A673 (cell line): ENCODE results near the gene ARMC6. TPM values are rescaled to one million over a fixed set of nuclear protein-coding genes. Genes with fewer than 3 reads are reported as not detected.
A peak's percentile ranks its signal among the peaks of the same experiment; 100 is the strongest.

Experiments
- BruUV-seq: library from RNA; stranded (reverse); fragments of 400-500 nt; replicated peaks from 2 replicates; lab custom pipeline; 2021; lab: Mats Ljungman, UMichigan
- CTCF ChIA-PET: fragments of 300-600 bp; sonication (Branson Sonifier 250); formaldehyde crosslinking; loops from one replicate; lab custom pipeline; 2022; ENCODE audit warnings: antibody characterized with exemption; lab: Charles Lee
- POLR2A ChIA-PET: fragments of 300-600 bp; sonication (Branson Sonifier 250); formaldehyde crosslinking; loops from one replicate; lab custom pipeline; 2022; ENCODE audit warnings: antibody characterized with exemption; ENCODE audit not compliant: low non-redundant PET; lab: Charles Lee
- DNase-seq: peaks from one replicate; pipeline ENCODE4 v3.0.0-alpha.2; 2015; ENCODE audit warnings: low spot score
- H3K27ac ChIP-seq: fragments of 200-600 bp; sonication (generic); 2 replicates; pipeline ENCODE4 v1.5.1; 2016; ENCODE audit warnings: mixed run types, low read depth, mild to moderate bottlenecking, mixed read lengths, antibody characterized with exemption, low read length; ENCODE audit not compliant: poor library complexity, severe bottlenecking
- H3K27me3 ChIP-seq: fragments of 200-600 bp; sonication (generic); replicated peaks from 2 replicates; pipeline ENCODE4 v1.6.1; 2017; ENCODE audit warnings: mixed run types, low read depth, mild to moderate bottlenecking, mixed read lengths, antibody characterized with exemption, low read length; ENCODE audit not compliant: insufficient read depth, poor library complexity
- H3K36me3 ChIP-seq: fragments of 200-600 bp; sonication (generic); 2 replicates; pipeline ENCODE4 v1.6.1; 2016; ENCODE audit warnings: mixed run types, mild to moderate bottlenecking, mixed read lengths, antibody characterized with exemption, low read length; ENCODE audit not compliant: insufficient read depth, poor library complexity, severe bottlenecking
- H3K4me1 ChIP-seq: fragments of 200-600 bp; sonication (generic); 2 replicates; pipeline ENCODE4 v1.6.1; 2017; ENCODE audit warnings: mixed run types, mild to moderate bottlenecking, mixed read lengths, antibody characterized with exemption, low read length; ENCODE audit not compliant: insufficient read depth, poor library complexity, severe bottlenecking
- H3K4me3 ChIP-seq: fragments of 200-600 bp; sonication (generic); 2 replicates; pipeline ENCODE4 v1.5.1; 2016; ENCODE audit warnings: low read depth, mixed run types, mild to moderate bottlenecking, mixed read lengths, low read length; ENCODE audit not compliant: poor library complexity, severe bottlenecking
- H3K9me3 ChIP-seq: fragments of 200-600 bp; sonication (generic); 2 replicates; pipeline ENCODE4 v1.6.1; 2016; ENCODE audit warnings: mixed run types, low read depth, mild to moderate bottlenecking, mixed read lengths, antibody characterized with exemption, low read length; ENCODE audit not compliant: poor library complexity, severe bottlenecking
- CTCF ChIP-seq: fragments of 300-800, 200-600 bp; sonication (generic); conservative IDR thresholded peaks from 2 replicates; pipeline ENCODE4 v1.5.1; 2017; ENCODE audit warnings: low read depth, mild to moderate bottlenecking, antibody characterized with exemption, low read length, moderate library complexity, mixed read lengths
- EZH2 ChIP-seq: fragments of 200-600 bp; sonication (generic); IDR thresholded peaks from 2 replicates; pipeline ENCODE4 v1.6.1; 2017; ENCODE audit warnings: borderline replicate concordance, low read depth, mild to moderate bottlenecking, mixed read lengths, antibody characterized with exemption, low read length; ENCODE audit not compliant: poor library complexity, severe bottlenecking
- intact Hi-C: fragments of 100-400 bp; cut with micrococcal nuclease; formaldehyde crosslinking; loops from one replicate; pipeline ENCODE4 v1.10.0; 2022; ENCODE audit not compliant: unreplicated experiment
- total RNA-seq: library from RNA; stranded (reverse); gene quantifications from 2 replicates; pipeline ENCODE4 v1.2.3, GENCODE V29; 2021

Gene ARMC6
- total RNA-seq, 1 experiment from 2014 or later: 62.7 TPM

GRCh38 chr19:18999896-19000620 is 33.3 kb upstream of the ARMC6 start:
- BruUV-seq: no TSS peak
- H3K27me3 ChIP-seq: no peaks in the 10 kb centered on the region
- no peak overlapping the region for H3K27ac ChIP-seq
- ChIA-PET POLR2A (no interaction called here), CTCF (interaction anchor here (0.6 kb wide), 1 partner anchor 39 kb away, joined by 4 read pairs; no protein-coding TSS in a partner anchor)
- intact Hi-C loops: loop anchor here (5.0 kb wide), 1 partner anchor 137 kb away; the partner anchor contains the start of gene TMEM161A
- H3K36me3 ChIP-seq: peaks cover 62% of the 10 kb centered on the region
- H3K4me1 ChIP-seq: peaks cover 10% of the 10 kb centered on the region
- DNase-seq: no peak
- H3K9me3 ChIP-seq: no peaks in the 10 kb centered on the region
- TF ChIP-seq EZH2 (no peak), CTCF (peak; percentile 32; the same call in 1 of the 2 replicates)
- no peak overlapping the region for H3K4me3 ChIP-seq

GRCh38 chr19:19004144-19004543 is 29.3 kb upstream of the ARMC6 start:
- ChIA-PET POLR2A (no interaction called here), CTCF (no interaction called here)
- H3K9me3 ChIP-seq: no peaks in the 10 kb centered on the region
- no peaks in the 10 kb centered on the region for H3K27me3 ChIP-seq
- intact Hi-C loops: no loop called here
- TF ChIP-seq EZH2 (no peak), CTCF (no peak)
- no peaks in the 10 kb centered on the region for H3K4me1 ChIP-seq
- H3K27ac ChIP-seq: no peak overlapping the region
- H3K4me3 ChIP-seq: no peak overlapping the region
- no peak for DNase-seq
- no TSS peak for BruUV-seq
- H3K36me3 ChIP-seq: peaks cover 80% of the 10 kb centered on the region

GRCh38 chr19:19006213-19006612 is 27.2 kb upstream of the ARMC6 start:
- TF ChIP-seq EZH2 (no peak), CTCF (no peak)

More at GRCh38 chr19:19006213-19006612, 27.2 kb upstream of the ARMC6 start:
- H3K4me1 ChIP-seq: no peaks in the 10 kb centered on the region
- H3K36me3 ChIP-seq: peaks cover 81% of the 10 kb centered on the region
- intact Hi-C loops: no loop called here
- H3K27me3 ChIP-seq: no peaks in the 10 kb centered on the region
- ChIA-PET POLR2A (no interaction called here), CTCF (no interaction called here)
- H3K4me3 ChIP-seq: no peak overlapping the region
- H3K9me3 ChIP-seq: no peaks in the 10 kb centered on the region
- no peak for DNase-seq
- no TSS peak for BruUV-seq
- H3K27ac ChIP-seq: no peak overlapping the region
